Chondrocyte (in vitro differentiated cells): ENCODE measurements around the gene FAM13A. TPM values are rescaled to one million over a fixed set of nuclear protein-coding genes. Genes with fewer than 3 reads are reported as not detected.
A peak's percentile ranks its signal among the peaks of the same experiment; 100 is the strongest.

Source experiments
- DNase-seq: peaks from one replicate; pipeline ENCODE4 v3.0.0; 2021; ENCODE audit warnings: mixed read lengths, low spot score
- H3K27ac Mint-ChIP-seq: one replicate; pipeline ENCODE4 v1.8.0; 2021; ENCODE audit warnings: mild to moderate bottlenecking, moderate library complexity, mixed read lengths; ENCODE audit not compliant: unreplicated experiment
- H3K27me3 Mint-ChIP-seq: 2 replicates; pipeline ENCODE4 v1.8.0; 2021; ENCODE audit warnings: low read depth, mixed read lengths
- H3K36me3 Mint-ChIP-seq: 2 replicates; pipeline ENCODE4 v1.8.0; 2021; ENCODE audit warnings: low read depth, mixed read lengths
- H3K4me1 Mint-ChIP-seq: 2 replicates; pipeline ENCODE4 v1.8.0; 2021; ENCODE audit warnings: low read depth, mild to moderate bottlenecking, mixed read lengths
- H3K4me3 Mint-ChIP-seq: one replicate; pipeline ENCODE4 v1.8.0; 2021; ENCODE audit warnings: mild to moderate bottlenecking, moderate library complexity, mixed read lengths; ENCODE audit not compliant: unreplicated experiment
- H3K9me3 Mint-ChIP-seq: 2 replicates; pipeline ENCODE4 v1.8.0; 2021; ENCODE audit warnings: low read depth, mixed read lengths
- CTCF ChIP-seq: fragments of 200-600 bp; sonication (generic); IDR thresholded peaks from 2 replicates; pipeline ENCODE4 v1.5.0; 2021; ENCODE audit warnings: antibody characterized with exemption, mild to moderate bottlenecking, moderate library complexity
- total RNA-seq: library from RNA; stranded (reverse); gene quantifications from 3 replicates; pipeline ENCODE4 v1.2.1, GENCODE V29; 2021

Gene FAM13A
- total RNA-seq, 1 donor from 2014 or later: 10.5 TPM

DNA sequence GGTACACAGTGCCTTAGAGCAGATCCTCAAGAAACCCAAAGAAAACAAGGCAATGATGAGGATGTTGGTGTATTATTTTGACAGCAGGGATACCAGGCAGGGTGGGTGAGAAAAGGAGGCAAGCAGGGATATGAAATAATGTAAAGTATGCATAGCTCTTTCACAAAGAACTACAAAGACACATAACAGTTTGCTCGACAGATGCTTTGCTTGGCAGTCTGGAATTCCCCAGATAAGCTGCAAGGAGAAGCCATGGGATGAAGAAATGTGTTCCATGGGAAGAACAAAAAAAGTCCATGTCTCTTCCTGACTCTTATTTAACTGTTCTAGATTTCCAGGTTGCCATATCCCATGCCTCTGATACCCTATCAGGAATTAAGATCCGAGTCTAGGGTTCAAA, 75.4 kb downstream of the FAM13A start:
- TF ChIP-seq CTCF: no peak
- Mint-ChIP-seq H3K27me3 (no peaks in the 10 kb centered on the region), H3K9me3 (no peaks in the 10 kb centered on the region), H3K36me3 (no peaks in the 10 kb centered on the region), H3K27ac (peak overlapping the region; percentile 49), H3K4me1 (peaks cover 18% of the 10 kb centered on the region), H3K4me3 (no peak overlapping the region)
- no peak for DNase-seq

- Mint-ChIP-seq H3K4me3 (no peak overlapping the region), H3K4me1 (peaks cover 18% of the 10 kb centered on the region)
Observed at GRCh38 chr4:88979276-88979675, 77.7 kb downstream of the FAM13A start.

DNA sequence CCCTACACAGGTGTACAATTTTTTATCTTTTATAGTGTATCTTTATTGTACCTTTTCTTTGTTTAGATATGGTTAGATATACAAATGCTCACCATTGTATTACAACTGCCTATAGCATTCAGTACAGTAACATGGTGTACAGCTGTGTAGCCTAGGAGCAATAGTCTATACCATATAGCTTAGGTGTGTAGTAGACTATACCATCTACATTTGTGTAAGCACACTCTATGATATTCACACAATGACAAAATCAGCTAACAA, 80.3 kb downstream of the FAM13A start:
- Mint-ChIP-seq H3K4me3 (no peak overlapping the region), H3K4me1 (peaks cover 12% of the 10 kb centered on the region), H3K9me3 (peaks cover 8% of the 10 kb centered on the region), H3K36me3 (no peaks in the 10 kb centered on the region), H3K27me3 (no peaks in the 10 kb centered on the region), H3K27ac (no peak overlapping the region)
- no peak for DNase-seq
- TF ChIP-seq CTCF: no peak

More at GRCh38 chr4:88979276-88979675, 77.7 kb downstream of the FAM13A start:
- DNase-seq: no peak
- H3K27ac Mint-ChIP-seq: no peak overlapping the region
- H3K27me3 Mint-ChIP-seq: no peaks in the 10 kb centered on the region
- H3K36me3 Mint-ChIP-seq: no peaks in the 10 kb centered on the region
- no peaks in the 10 kb centered on the region for H3K9me3 Mint-ChIP-seq
- TF ChIP-seq CTCF: no peak

DNA sequence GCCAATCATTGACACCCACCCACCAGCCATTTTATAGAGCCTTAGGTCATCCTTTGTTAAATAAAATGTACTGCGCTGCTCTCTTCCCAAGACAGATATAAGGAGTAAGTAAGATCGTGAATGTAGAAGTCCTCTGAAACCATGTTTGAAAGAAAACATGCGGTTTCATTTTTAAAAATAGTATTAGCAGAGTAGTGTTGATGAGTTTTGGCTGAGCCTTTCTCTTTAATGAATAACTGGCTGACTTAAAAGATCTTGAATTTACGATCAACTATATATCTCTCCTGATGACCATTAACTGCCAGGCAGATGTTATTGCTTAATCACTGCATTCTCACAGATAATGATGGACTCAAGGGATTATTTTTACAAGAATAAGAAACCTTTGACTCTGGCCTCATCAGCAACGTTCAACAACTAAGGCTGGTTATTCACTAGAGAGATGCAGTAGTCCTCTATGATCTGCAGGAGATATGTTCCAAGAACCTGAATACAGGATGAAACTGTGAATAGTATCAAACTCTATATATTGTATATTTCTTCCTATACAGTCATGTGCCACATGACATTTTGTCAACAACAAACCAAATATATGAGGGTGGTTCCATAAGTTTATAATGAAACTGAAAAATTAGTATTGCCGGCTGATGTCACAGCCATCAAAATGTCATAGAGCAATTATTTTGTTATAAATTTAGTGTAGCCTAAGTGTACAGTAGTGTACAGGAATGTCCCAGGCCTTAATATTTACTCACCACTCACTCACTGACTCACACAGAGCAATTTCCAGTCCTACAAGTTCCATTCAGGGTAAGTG, 80.8 kb downstream of the FAM13A start:
- Mint-ChIP-seq H3K36me3 (no peaks in the 10 kb centered on the region), H3K4me1 (peaks cover 8% of the 10 kb centered on the region), H3K27me3 (no peaks in the 10 kb centered on the region), H3K27ac (no peak overlapping the region), H3K9me3 (peaks cover 8% of the 10 kb centered on the region), H3K4me3 (no peak overlapping the region)
- no peak for DNase-seq
- no peak for TF ChIP-seq CTCF

DNA sequence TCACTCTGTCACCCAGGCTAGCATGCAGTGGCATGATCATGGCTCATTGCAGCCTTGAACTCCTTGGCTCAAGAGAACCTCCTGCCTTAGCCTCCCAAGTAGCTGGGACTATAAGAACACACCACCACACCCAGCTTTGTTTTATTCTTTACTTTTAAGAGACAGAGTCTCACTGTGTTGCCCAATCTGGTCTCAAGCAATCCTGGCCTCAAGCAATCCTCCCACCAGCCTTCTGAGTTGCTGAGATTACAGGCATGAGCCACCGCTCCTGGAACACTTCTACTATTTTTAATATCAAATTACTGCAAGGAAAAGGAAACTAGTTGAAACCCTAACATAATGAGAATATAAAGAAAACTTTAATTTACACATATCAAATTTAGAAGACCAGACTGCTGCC, 85.4 kb downstream of the FAM13A start:
- H3K9me3 Mint-ChIP-seq: peaks cover 8% of the 10 kb centered on the region
- no peaks in the 10 kb centered on the region for H3K4me1 Mint-ChIP-seq
- no peaks in the 10 kb centered on the region for H3K36me3 Mint-ChIP-seq
- no peak for DNase-seq
- TF ChIP-seq CTCF: no peak
- H3K4me3 Mint-ChIP-seq: no peak overlapping the region
- no peaks in the 10 kb centered on the region for H3K27me3 Mint-ChIP-seq
- no peak overlapping the region for H3K27ac Mint-ChIP-seq
